Cardiac muscle cell (in vitro differentiated cells and primary cell): ENCODE measurements around the gene ZNF639. TPM values are rescaled to one million over a fixed set of nuclear protein-coding genes. Genes with fewer than 3 reads are reported as not detected.
"Not testable (repeated sequence)": the region's sequence is repeated elsewhere in the genome, so short reads cannot be mapped to it uniquely, and the experiment has no call there.

Experiments used
- DNase-seq, 2 donors: peaks; one replicate each; pipeline versions ENCODE4 v3.0.0 to v3.0.0-alpha.2; 2010 to 2017; ENCODE audit warnings: low read depth in 1 of 2, low spot score in 1 of 2
- H3K27ac ChIP-seq: fragments of 200-600 bp; sonication (generic); 2 replicates; pipeline ENCODE4 v1.5.1; 2016
- H3K27me3 ChIP-seq: fragments of 200-600 bp; sonication (generic); 2 replicates; pipeline ENCODE4 v1.6.0; 2016; ENCODE audit warnings: control low read depth
- H3K36me3 ChIP-seq: fragments of 200-600 bp; sonication (generic); 2 replicates; pipeline ENCODE4 v1.5.1; 2016; ENCODE audit warnings: control low read depth
- H3K4me1 ChIP-seq: fragments of 200-600 bp; sonication (generic); 2 replicates; pipeline ENCODE4 v1.8.1; 2017; ENCODE audit warnings: low read depth, mild to moderate bottlenecking, mixed run types
- H3K4me3 ChIP-seq: fragments of 200-600 bp; sonication (generic); 2 replicates; pipeline ENCODE4 v1.5.1; 2016; ENCODE audit warnings: mild to moderate bottlenecking
- H3K9me3 ChIP-seq: fragments of 200-600 bp; sonication (generic); 2 replicates; pipeline ENCODE4 v1.5.1; 2017; ENCODE audit warnings: low read depth, mild to moderate bottlenecking, control low read depth
- polyA plus RNA-seq: library from polyadenylated mRNA; unstranded; fragments of >200 nt; fragmentation: Nextera tagmentation; extraction: Ambion mirVana; gene quantifications from 2 replicates; pipeline ENCODE4 v1.2.1, GENCODE V29; 2016
- total RNA-seq: library from RNA; depleted of rRNA; stranded (reverse); fragments of >200 nt; gene quantifications from 2 replicates; pipeline ENCODE4 v1.2.3, GENCODE V29; 2016
- TF ChIP-seq, protein P1 (sequence below): IDR thresholded peaks from 2 replicates; pipeline ENCODE4 v1.5.1; 2012; ENCODE audit warnings: low read depth, mild to moderate bottlenecking, low read length

Gene ZNF639
- 41.0 and 42.7 TPM in 2 replicates for total RNA-seq
- 39.7 and 42.0 TPM in 2 replicates for polyA plus RNA-seq

GRCh38 chr3:179322286-179323196 is at the start of gene ZNF639:
Gene ZNF639 (plus strand): TSS chr3:179323031. CDS start chr3:179328294, 5,263 bp downstream.
- H3K9me3 ChIP-seq: no peaks in the 10 kb centered on the region
- H3K27ac ChIP-seq: peak within 1 kb of the TSS; percentile 95
- H3K4me3 ChIP-seq: peak within 1 kb of the TSS; percentile 74
- DNase-seq: peak; percentile 94 to 95
- TF ChIP-seq, protein P1, sequence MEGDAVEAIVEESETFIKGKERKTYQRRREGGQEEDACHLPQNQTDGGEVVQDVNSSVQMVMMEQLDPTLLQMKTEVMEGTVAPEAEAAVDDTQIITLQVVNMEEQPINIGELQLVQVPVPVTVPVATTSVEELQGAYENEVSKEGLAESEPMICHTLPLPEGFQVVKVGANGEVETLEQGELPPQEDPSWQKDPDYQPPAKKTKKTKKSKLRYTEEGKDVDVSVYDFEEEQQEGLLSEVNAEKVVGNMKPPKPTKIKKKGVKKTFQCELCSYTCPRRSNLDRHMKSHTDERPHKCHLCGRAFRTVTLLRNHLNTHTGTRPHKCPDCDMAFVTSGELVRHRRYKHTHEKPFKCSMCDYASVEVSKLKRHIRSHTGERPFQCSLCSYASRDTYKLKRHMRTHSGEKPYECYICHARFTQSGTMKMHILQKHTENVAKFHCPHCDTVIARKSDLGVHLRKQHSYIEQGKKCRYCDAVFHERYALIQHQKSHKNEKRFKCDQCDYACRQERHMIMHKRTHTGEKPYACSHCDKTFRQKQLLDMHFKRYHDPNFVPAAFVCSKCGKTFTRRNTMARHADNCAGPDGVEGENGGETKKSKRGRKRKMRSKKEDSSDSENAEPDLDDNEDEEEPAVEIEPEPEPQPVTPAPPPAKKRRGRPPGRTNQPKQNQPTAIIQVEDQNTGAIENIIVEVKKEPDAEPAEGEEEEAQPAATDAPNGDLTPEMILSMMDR: peak; percentile 72
- peaks cover 7% of the 10 kb centered on the region for H3K4me1 ChIP-seq
- H3K27me3 ChIP-seq: no peaks in the 10 kb centered on the region
- peaks cover 11% of the 10 kb centered on the region for H3K36me3 ChIP-seq

GRCh38 chr3:179274434-179274833 is 48.4 kb upstream of the ZNF639 start:
- DNase-seq, H3K4me1 ChIP-seq, H3K27me3 ChIP-seq, H3K9me3 ChIP-seq, H3K27ac ChIP-seq, H3K4me3 ChIP-seq, H3K36me3 ChIP-seq: not testable (repeated sequence)

DNA sequence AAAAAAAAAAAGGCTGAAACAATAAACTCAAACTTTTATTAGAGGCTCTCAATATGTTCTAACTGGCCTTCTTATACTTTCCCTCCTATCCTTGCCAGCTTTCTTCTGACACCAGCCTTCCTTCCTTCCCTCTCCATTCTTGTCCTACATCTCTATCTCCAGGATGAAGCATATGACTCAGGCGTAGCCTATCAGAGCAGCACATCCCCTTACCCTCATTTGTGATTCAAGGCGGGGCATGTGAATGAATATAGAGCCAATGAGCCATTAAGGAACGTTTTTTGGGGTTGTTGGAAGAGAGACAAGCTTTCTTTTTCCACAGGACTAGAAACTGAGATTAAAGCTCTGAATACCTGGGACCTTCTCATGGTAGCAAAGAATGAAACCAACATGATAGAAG is 46.8 kb upstream of the ZNF639 start:
- H3K4me3 ChIP-seq: no peak overlapping the region
- no peak for DNase-seq
- TF ChIP-seq, protein P1: no peak
- H3K9me3 ChIP-seq: no peaks in the 10 kb centered on the region
- H3K27me3 ChIP-seq: no peaks in the 10 kb centered on the region
- no peaks in the 10 kb centered on the region for H3K36me3 ChIP-seq
- H3K4me1 ChIP-seq: no peaks in the 10 kb centered on the region
- no peak overlapping the region for H3K27ac ChIP-seq

- no peak for DNase-seq
- no peaks in the 10 kb centered on the region for H3K27me3 ChIP-seq
- no peaks in the 10 kb centered on the region for H3K9me3 ChIP-seq
- no peak overlapping the region for H3K4me3 ChIP-seq
- no peaks in the 10 kb centered on the region for H3K36me3 ChIP-seq
- H3K27ac ChIP-seq: no peak overlapping the region
- TF ChIP-seq, protein P1: no peak
- no peaks in the 10 kb centered on the region for H3K4me1 ChIP-seq
Observed at GRCh38 chr3:179276743-179277142, 46.1 kb upstream of the ZNF639 start.

- DNase-seq: no peak
- Histone ChIP-seq H3K4me3 (no peak overlapping the region), H3K4me1 (no peaks in the 10 kb centered on the region), H3K9me3 (no peaks in the 10 kb centered on the region), H3K27ac (no peak overlapping the region), H3K36me3 (no peaks in the 10 kb centered on the region), H3K27me3 (no peaks in the 10 kb centered on the region)
- TF ChIP-seq, protein P1: no peak
Observed at GRCh38 chr3:179278151-179278550, 44.7 kb upstream of the ZNF639 start.
